Astrocyte (in vitro differentiated cells and primary cell): ENCODE results near the gene SGCD. TPM values are rescaled to one million over a fixed set of nuclear protein-coding genes. Genes with fewer than 3 reads are reported as not detected.

ENCODE experiments used
- DNase-seq: peaks from one replicate; pipeline ENCODE4 v3.0.0-alpha.2; 2010; ENCODE audit warnings: low read depth
- FAIRE-seq: peaks from 2 replicates; lab custom pipeline; 2011; peaks lifted over from hg19 to GRCh38; lab: Jason Lieb, UNC
- H2AFZ ChIP-seq: 2 replicates; pipeline ENCODE4 v1.6.0; 2012; ENCODE audit warnings: low read depth, low read length, inconsistent platforms
- H3K27ac ChIP-seq: 2 replicates; pipeline ENCODE4 v1.5.1; 2011; ENCODE audit warnings: low read depth, low read length, inconsistent platforms
- H3K27me3 ChIP-seq: 2 replicates; pipeline ENCODE4 v1.6.0; 2011; ENCODE audit warnings: low read length, inconsistent platforms; ENCODE audit not compliant: insufficient read depth
- H3K36me3 ChIP-seq: 2 replicates; pipeline ENCODE4 v1.5.1; 2011; ENCODE audit warnings: low read length, inconsistent platforms; ENCODE audit not compliant: insufficient read depth
- H3K4me1 ChIP-seq: 2 replicates; pipeline ENCODE4 v1.5.1; 2011; ENCODE audit warnings: low read length, inconsistent platforms; ENCODE audit not compliant: insufficient read depth
- H3K4me2 ChIP-seq: 2 replicates; pipeline ENCODE4 v1.6.0; 2012; ENCODE audit warnings: low read length, inconsistent platforms
- H3K4me3 ChIP-seq: 2 replicates; pipeline ENCODE4 v1.5.1; 2011; ENCODE audit warnings: low read depth, mild to moderate bottlenecking, low read length, inconsistent platforms; ENCODE audit not compliant: insufficient read depth
- H3K79me2 ChIP-seq: 2 replicates; pipeline ENCODE4 v1.6.0; 2012; ENCODE audit warnings: mild to moderate bottlenecking, low read length, inconsistent platforms; ENCODE audit not compliant: insufficient read depth
- H3K9ac ChIP-seq: 2 replicates; pipeline ENCODE4 v1.6.0; 2012; ENCODE audit warnings: mild to moderate bottlenecking, low read length, inconsistent platforms
- H3K9me3 ChIP-seq: 2 replicates; pipeline ENCODE4 v1.5.1; 2012; ENCODE audit warnings: low read depth, mild to moderate bottlenecking, low read length, inconsistent platforms; ENCODE audit not compliant: insufficient read depth
- H4K20me1 ChIP-seq: 2 replicates; pipeline ENCODE4 v1.6.0; 2012; ENCODE audit warnings: low read length, inconsistent platforms; ENCODE audit not compliant: insufficient read depth
- H3K27ac Mint-ChIP-seq: one replicate; pipeline ENCODE4 v1.8.0; 2021; ENCODE audit warnings: mild to moderate bottlenecking, mixed read lengths; ENCODE audit not compliant: unreplicated experiment
- H3K27me3 Mint-ChIP-seq: one replicate; pipeline ENCODE4 v1.8.0; 2021; ENCODE audit warnings: low read depth, mixed read lengths; ENCODE audit not compliant: unreplicated experiment
- H3K36me3 Mint-ChIP-seq: one replicate; pipeline ENCODE4 v1.8.0; 2021; ENCODE audit warnings: low read depth, mixed read lengths; ENCODE audit not compliant: unreplicated experiment
- H3K4me1 Mint-ChIP-seq: one replicate; pipeline ENCODE4 v1.8.0; 2021; ENCODE audit warnings: low read depth, mixed read lengths; ENCODE audit not compliant: unreplicated experiment
- H3K4me3 Mint-ChIP-seq: one replicate; pipeline ENCODE4 v1.8.0; 2021; ENCODE audit warnings: mild to moderate bottlenecking, moderate library complexity, mixed read lengths; ENCODE audit not compliant: unreplicated experiment
- H3K9me3 Mint-ChIP-seq: one replicate; pipeline ENCODE4 v1.8.0; 2021; ENCODE audit warnings: mild to moderate bottlenecking, mixed read lengths; ENCODE audit not compliant: unreplicated experiment
- EZH2 ChIP-seq: IDR thresholded peaks from 2 replicates; pipeline ENCODE4 v1.6.1; 2012; ENCODE audit warnings: mild to moderate bottlenecking, low read length, inconsistent platforms; ENCODE audit not compliant: insufficient read depth
- total RNA-seq: library from RNA; stranded (reverse); gene quantifications from 2 replicates; pipeline ENCODE4 v1.2.1, GENCODE V29; 2021
- TF ChIP-seq, protein P1 (sequence below): IDR thresholded peaks from 2 replicates; pipeline ENCODE4 v1.5.1; 2011; ENCODE audit warnings: low read depth, mild to moderate bottlenecking, inconsistent platforms, low read length, moderate library complexity; ENCODE audit not compliant: insufficient read depth

The SGCD gene
- total RNA-seq, 1 donor from 2014 or later = 2.9 TPM

DNA sequence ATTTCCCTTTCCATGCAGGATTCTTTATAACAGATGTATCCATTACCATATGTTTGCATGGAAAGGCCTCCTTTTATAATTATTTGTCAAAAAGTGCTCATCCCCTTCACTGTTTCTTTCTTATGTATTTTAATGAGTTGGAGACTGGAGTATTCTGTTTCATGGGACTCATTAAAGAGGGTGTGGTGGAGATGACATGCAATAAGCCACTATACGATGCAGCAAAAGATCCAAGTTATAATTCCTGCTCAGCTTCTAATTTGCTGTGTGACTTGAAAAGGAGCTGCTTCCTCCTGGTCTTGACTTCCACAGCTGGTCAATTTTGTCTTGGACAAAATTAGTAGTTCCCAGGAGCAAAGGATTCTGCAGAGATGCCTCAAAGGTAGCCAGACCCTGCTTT lies 13.9 kb downstream of the SGCD start:
- Mint-ChIP-seq H3K4me1 (no peaks in the 10 kb centered on the region), H3K27me3 (no peaks in the 10 kb centered on the region), H3K4me3 (no peak overlapping the region), H3K36me3 (no peaks in the 10 kb centered on the region), H3K9me3 (no peaks in the 10 kb centered on the region), H3K27ac (no peak overlapping the region)
- H3K79me2 ChIP-seq = no peaks in the 10 kb centered on the region
- H3K27ac ChIP-seq = no peak overlapping the region
- FAIRE-seq = no peak
- H3K36me3 ChIP-seq = no peaks in the 10 kb centered on the region
- no peak overlapping the region for H3K4me3 ChIP-seq
- DNase-seq = no peak
- no peak overlapping the region for H2AFZ ChIP-seq
- no peaks in the 10 kb centered on the region for H4K20me1 ChIP-seq
- H3K4me2 ChIP-seq = no peak overlapping the region
- TF ChIP-seq EZH2 = no peak
- TF ChIP-seq, protein P1, sequence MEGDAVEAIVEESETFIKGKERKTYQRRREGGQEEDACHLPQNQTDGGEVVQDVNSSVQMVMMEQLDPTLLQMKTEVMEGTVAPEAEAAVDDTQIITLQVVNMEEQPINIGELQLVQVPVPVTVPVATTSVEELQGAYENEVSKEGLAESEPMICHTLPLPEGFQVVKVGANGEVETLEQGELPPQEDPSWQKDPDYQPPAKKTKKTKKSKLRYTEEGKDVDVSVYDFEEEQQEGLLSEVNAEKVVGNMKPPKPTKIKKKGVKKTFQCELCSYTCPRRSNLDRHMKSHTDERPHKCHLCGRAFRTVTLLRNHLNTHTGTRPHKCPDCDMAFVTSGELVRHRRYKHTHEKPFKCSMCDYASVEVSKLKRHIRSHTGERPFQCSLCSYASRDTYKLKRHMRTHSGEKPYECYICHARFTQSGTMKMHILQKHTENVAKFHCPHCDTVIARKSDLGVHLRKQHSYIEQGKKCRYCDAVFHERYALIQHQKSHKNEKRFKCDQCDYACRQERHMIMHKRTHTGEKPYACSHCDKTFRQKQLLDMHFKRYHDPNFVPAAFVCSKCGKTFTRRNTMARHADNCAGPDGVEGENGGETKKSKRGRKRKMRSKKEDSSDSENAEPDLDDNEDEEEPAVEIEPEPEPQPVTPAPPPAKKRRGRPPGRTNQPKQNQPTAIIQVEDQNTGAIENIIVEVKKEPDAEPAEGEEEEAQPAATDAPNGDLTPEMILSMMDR = no peak
- no peaks in the 10 kb centered on the region for H3K4me1 ChIP-seq
- H3K9me3 ChIP-seq = no peaks in the 10 kb centered on the region
- H3K9ac ChIP-seq = no peak overlapping the region
- H3K27me3 ChIP-seq = no peaks in the 10 kb centered on the region

DNA sequence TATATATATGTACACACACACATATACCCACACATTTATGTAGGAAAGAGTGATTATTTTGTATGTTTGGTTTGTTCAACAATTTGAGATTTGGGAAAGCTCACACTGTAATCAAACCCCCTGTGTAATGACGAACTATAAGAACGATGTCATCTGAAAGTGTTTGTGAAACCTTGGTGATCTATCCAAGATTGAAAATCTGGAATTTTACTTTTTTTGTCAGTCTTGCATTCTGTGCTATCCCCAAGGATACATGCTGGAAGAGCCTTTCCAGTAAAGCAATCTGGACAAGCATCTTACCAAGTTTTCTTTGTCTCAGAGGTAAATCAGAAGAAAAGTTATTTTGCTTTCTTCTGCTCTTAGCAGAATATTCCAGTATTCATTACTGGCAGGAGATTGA lies 23.3 kb downstream of the SGCD start:
- H3K27me3 Mint-ChIP-seq = no peaks in the 10 kb centered on the region
- no peak overlapping the region for H3K4me3 Mint-ChIP-seq
- FAIRE-seq = no peak

DNA sequence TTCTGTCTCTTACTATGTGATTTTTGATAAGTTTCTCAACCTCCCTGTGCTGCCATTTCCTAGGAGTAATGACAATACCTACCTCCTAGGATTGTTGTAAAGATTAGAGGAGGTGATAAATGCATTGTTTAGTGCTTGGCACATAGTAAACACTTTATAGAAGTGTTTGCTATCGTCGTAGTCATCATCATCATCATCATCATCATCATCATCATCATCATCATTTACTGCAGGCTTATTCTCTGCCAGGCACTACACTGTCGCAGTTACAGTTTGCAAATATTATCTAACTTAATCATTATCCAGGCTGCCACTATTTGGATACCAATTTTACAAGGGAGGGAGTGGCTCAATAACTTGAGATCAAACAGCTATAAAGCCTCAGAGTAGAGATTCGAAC lies 24.5 kb downstream of the SGCD start:
- Mint-ChIP-seq H3K4me1 (peaks cover 8% of the 10 kb centered on the region), H3K27ac (no peak overlapping the region), H3K4me3 (no peak overlapping the region), H3K36me3 (no peaks in the 10 kb centered on the region), H3K9me3 (no peaks in the 10 kb centered on the region), H3K27me3 (no peaks in the 10 kb centered on the region)
- H3K79me2 ChIP-seq = no peaks in the 10 kb centered on the region
- no peak for DNase-seq
- no peak overlapping the region for H2AFZ ChIP-seq
- no peak overlapping the region for H3K27ac ChIP-seq
- H3K36me3 ChIP-seq = no peaks in the 10 kb centered on the region
- H3K27me3 ChIP-seq = no peaks in the 10 kb centered on the region
- TF ChIP-seq, protein P1 = no peak
- no peak for TF ChIP-seq EZH2
- no peaks in the 10 kb centered on the region for H4K20me1 ChIP-seq
- H3K4me1 ChIP-seq = no peaks in the 10 kb centered on the region
- H3K4me3 ChIP-seq = no peak overlapping the region
- FAIRE-seq = no peak
- H3K9me3 ChIP-seq = no peaks in the 10 kb centered on the region
- no peak overlapping the region for H3K4me2 ChIP-seq
- H3K9ac ChIP-seq = no peak overlapping the region

More for the DNA sequence above, 23.3 kb downstream of the SGCD start:
- no peaks in the 10 kb centered on the region for H3K36me3 Mint-ChIP-seq
- no peak for TF ChIP-seq EZH2
- TF ChIP-seq, protein P1 = no peak
- no peak overlapping the region for H3K27ac ChIP-seq
- peaks cover 3% of the 10 kb centered on the region for H3K4me1 Mint-ChIP-seq
- H3K4me1 ChIP-seq = no peaks in the 10 kb centered on the region
- no peak overlapping the region for H3K4me2 ChIP-seq
- H3K4me3 ChIP-seq = no peak overlapping the region
- no peak overlapping the region for H3K27ac Mint-ChIP-seq
- H3K9me3 Mint-ChIP-seq = no peaks in the 10 kb centered on the region
- H3K36me3 ChIP-seq = no peaks in the 10 kb centered on the region
- no peak overlapping the region for H2AFZ ChIP-seq
- no peak overlapping the region for H3K9ac ChIP-seq
- DNase-seq = no peak
- H3K9me3 ChIP-seq = no peaks in the 10 kb centered on the region
- no peaks in the 10 kb centered on the region for H3K27me3 ChIP-seq
- no peaks in the 10 kb centered on the region for H4K20me1 ChIP-seq
- no peaks in the 10 kb centered on the region for H3K79me2 ChIP-seq
